Thymus (tissue), 11 donors: Measurements from ENCODE around the gene KLF2. TPM values are rescaled to one million over a fixed set of nuclear protein-coding genes. Genes with fewer than 3 reads are reported as not detected.
A peak's percentile ranks its signal among the peaks of the same experiment; 100 is the strongest.

Source experiments
- DNase-seq, 9 donors: peaks; one replicate each; pipeline ENCODE4 v3.0.0-alpha.2; 2013; ENCODE audit warnings: low spot score in 9 of 9, low read depth in 6 of 9, missing footprints in 1 of 9
- H3K27ac ChIP-seq, 2 donors: one replicate each; pipeline ENCODE4 v1.5.1; 2013; ENCODE audit warnings: control low read depth in 1 of 2, low read depth in 1 of 2, low read length in 1 of 2, mild to moderate bottlenecking in 1 of 2, moderate library complexity in 1 of 2
- H3K27me3 ChIP-seq, 2 donors: one replicate each; pipeline ENCODE4 v1.5.1; 2013; ENCODE audit warnings: low read length in 1 of 2; ENCODE audit not compliant: control insufficient read depth in 2 of 2, insufficient read depth in 1 of 2
- H3K36me3 ChIP-seq, 2 donors: one replicate each; pipeline ENCODE4 v1.5.1; 2013; ENCODE audit warnings: low read length in 1 of 2, mild to moderate bottlenecking in 1 of 2, moderate library complexity in 1 of 2; ENCODE audit not compliant: control insufficient read depth in 2 of 2, insufficient read depth in 2 of 2
- H3K4me1 ChIP-seq, 2 donors: one replicate each; pipeline ENCODE4 v1.5.1; 2013; ENCODE audit warnings: low read length in 2 of 2; ENCODE audit not compliant: control insufficient read depth in 2 of 2, insufficient read depth in 2 of 2
- H3K4me3 ChIP-seq, 2 donors: one replicate each; pipeline ENCODE4 v1.5.1; 2013; ENCODE audit warnings: low read length in 2 of 2, control low read depth in 1 of 2, mild to moderate bottlenecking in 1 of 2
- H3K9me3 ChIP-seq, 2 donors: one replicate each; pipeline ENCODE4 v1.5.1; 2013; ENCODE audit warnings: low read length in 1 of 2, mild to moderate bottlenecking in 1 of 2; ENCODE audit not compliant: control insufficient read depth in 2 of 2, insufficient read depth in 1 of 2
- WGBS: extraction: QIAGEN DNeasy Blood & Tissue Kit; methylation state at CpG from one replicate; pipeline ENCODE4 v1.1.7; 2013; 5-methylcytosine and 5-hydroxymethylcytosine counted together
- polyA plus RNA-seq: library from polyadenylated mRNA; stranded (reverse); fragments of 200-250 nt; gene quantifications from one replicate; pipeline ENCODE4 v1.2.3, GENCODE V29; 2013
- total RNA-seq: library from RNA; stranded (reverse); fragments of 120-200 nt; gene quantifications from one replicate; pipeline ENCODE4 v1.2.4, GENCODE V29; 2013
- donor health status: healthy.

The KLF2 gene
- total and polyA plus RNA-seq, 2 donors, result 5.1 to 16.5 TPM

DNA sequence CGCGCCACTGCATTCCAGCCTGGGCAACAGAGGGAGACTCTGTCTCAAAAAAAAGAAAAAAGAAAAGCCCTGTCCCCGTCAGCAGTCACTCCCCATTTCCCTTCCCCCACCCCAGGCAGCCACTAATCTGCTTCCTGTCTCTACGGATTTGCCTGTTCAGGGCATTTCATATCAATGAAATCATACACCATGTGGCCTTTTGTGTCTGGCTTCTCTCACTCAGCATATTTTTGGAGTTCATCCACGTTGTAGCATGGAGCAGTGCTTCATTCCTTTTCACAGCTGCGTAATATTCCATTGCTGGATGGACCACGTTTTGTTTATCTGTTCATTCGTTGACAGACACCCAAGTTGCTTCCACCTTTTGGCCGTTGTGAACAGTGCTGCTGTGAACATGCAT is 36.1 kb upstream of the KLF2 start:
- Histone ChIP-seq H3K4me1 (peaks cover 11 to 26% of the 10 kb centered on the region in 2 donors), H3K4me3 (no peak overlapping the region), H3K9me3 (peaks cover 0 to 6% of the 10 kb centered on the region in 2 donors), H3K27me3 (peaks cover 0 to 33% of the 10 kb centered on the region in 2 donors), H3K27ac (no peak overlapping the region), H3K36me3 (no peaks in the 10 kb centered on the region)
- DNase-seq, result peak in 1 of 9 donors; percentile 19
- WGBS, result 73% methylated on average over 9 of the region's 9 CpGs

GRCh38 chr19:16289594-16289993 is 35.0 kb upstream of the KLF2 start:
- peaks cover 0 to 24% of the 10 kb centered on the region in 2 donors for H3K27me3 ChIP-seq
- WGBS, result 72% methylated on average over 7 of the region's 7 CpGs
- H3K36me3 ChIP-seq, result no peaks in the 10 kb centered on the region
- peaks cover 5 to 16% of the 10 kb centered on the region in 2 donors for H3K4me1 ChIP-seq
- DNase-seq, result peak in 5 of 9 donors; percentile 31 to 77 (median 45)
- no peak overlapping the region for H3K4me3 ChIP-seq
- H3K27ac ChIP-seq, result no peak overlapping the region
- H3K9me3 ChIP-seq, result peaks cover 0 to 6% of the 10 kb centered on the region in 2 donors

GRCh38 chr19:16290692-16291091 is 33.9 kb upstream of the KLF2 start:
- peaks cover 0 to 6% of the 10 kb centered on the region in 2 donors for H3K9me3 ChIP-seq
- peaks cover 5 to 14% of the 10 kb centered on the region in 2 donors for H3K4me1 ChIP-seq
- WGBS, result 96% methylated on average over 10 of the region's 10 CpGs
- no peak overlapping the region for H3K4me3 ChIP-seq
- no peak overlapping the region for H3K27ac ChIP-seq
- H3K36me3 ChIP-seq, result no peaks in the 10 kb centered on the region
- H3K27me3 ChIP-seq, result peaks cover 0 to 16% of the 10 kb centered on the region in 2 donors
- no peak for DNase-seq

DNA sequence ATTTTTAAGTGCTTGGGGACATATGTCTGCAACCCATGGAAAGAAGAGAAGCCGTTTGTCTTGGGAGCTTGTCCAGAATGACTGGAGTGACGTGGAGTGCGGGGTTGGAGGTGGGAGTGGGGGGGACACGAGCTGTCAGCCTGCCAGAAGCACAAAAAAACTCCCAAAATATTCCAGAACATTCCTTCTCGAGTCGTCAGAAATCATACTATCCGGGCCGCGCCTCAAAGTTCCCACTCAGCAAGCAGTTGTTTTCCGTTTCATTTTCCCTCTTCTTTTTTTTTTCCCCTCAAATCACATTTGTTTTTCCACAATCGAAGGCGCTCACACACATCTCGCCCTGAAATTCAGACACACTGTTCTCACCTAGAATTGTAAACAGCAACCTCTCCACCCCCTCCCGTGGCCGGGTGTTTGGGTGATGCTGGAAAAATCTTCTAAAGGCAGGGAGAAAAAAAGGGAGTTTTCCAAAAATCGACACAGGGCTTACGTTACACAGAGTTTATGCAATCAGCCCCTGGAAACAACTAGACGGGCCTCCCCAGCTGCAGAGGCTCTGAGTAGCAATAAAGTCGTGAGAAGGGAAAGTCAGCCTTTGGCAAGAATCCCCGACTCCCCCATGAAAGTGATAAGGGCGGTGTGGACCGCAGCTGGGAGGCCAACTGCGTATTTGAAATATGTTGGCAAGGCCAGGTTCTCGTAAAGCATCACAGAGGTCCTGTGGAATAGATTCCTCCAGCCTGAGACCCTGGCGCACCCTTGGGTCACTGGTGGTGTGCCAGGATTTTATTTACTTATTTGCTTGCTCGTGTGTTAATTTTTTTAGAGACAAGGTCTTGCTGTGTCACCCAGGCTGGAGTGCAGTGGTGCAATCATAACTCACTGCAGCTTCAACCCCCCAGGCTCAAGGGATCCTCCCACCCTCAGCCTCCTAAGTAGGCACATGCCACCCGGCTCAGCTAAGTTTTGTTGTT is 31.2 kb upstream of the KLF2 start:
- Histone ChIP-seq H3K27me3 (peaks cover 0 to 2% of the 10 kb centered on the region in 2 donors), H3K9me3 (peaks cover 0 to 6% of the 10 kb centered on the region in 2 donors), H3K27ac (peak overlapping the region; percentile 69 to 80), H3K4me3 (no peak overlapping the region), H3K36me3 (no peaks in the 10 kb centered on the region), H3K4me1 (peaks cover 0 to 5% of the 10 kb centered on the region in 2 donors)
- DNase-seq, result peak in 1 of 9 donors; percentile 38
- WGBS, result 90% methylated on average over 27 of the region's 27 CpGs

DNA sequence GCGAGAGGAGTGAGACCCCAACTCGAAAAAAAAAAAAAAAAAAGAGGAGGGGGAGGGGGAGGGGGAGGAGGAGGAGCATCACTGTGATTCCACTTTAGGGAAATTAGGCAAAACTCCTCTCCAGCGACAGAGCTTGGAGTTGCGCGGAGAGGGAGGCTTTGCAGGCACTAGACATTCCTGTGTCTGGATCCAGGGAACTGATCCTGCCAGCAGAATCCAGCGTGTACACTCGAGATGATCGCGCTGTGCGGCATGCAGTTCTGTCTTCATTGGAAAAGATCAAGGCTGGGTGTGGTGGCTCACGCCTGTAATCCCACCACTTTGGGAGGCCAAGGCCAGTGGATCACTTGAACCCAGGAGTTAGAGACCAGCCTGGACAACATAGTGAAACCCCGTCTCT is 29.6 kb upstream of the KLF2 start:
- 84% methylated on average over 12 of the region's 12 CpGs for WGBS
- no peak for DNase-seq

GRCh38 chr19:16296713-16297112 is 27.9 kb upstream of the KLF2 start:
- Histone ChIP-seq H3K27ac (no peak overlapping the region), H3K9me3 (no peaks in the 10 kb centered on the region), H3K27me3 (peaks cover 0 to 2% of the 10 kb centered on the region in 2 donors), H3K36me3 (no peaks in the 10 kb centered on the region), H3K4me3 (no peak overlapping the region), H3K4me1 (no peaks in the 10 kb centered on the region)
- no peak for DNase-seq
- WGBS, result 91% methylated on average over 7 of the region's 7 CpGs

More for the DNA sequence above, 29.6 kb upstream of the KLF2 start:
- no peaks in the 10 kb centered on the region for H3K4me1 ChIP-seq
- H3K9me3 ChIP-seq, result no peaks in the 10 kb centered on the region
- peaks cover 0 to 2% of the 10 kb centered on the region in 2 donors for H3K27me3 ChIP-seq
- no peak overlapping the region for H3K4me3 ChIP-seq
- H3K36me3 ChIP-seq, result no peaks in the 10 kb centered on the region
- no peak overlapping the region for H3K27ac ChIP-seq

GRCh38 chr19:16297575-16298178 is 26.9 kb upstream of the KLF2 start:
- H3K9me3 ChIP-seq, result no peaks in the 10 kb centered on the region
- DNase-seq, result no peak
- H3K36me3 ChIP-seq, result no peaks in the 10 kb centered on the region
- 96% methylated on average over 9 of the region's 9 CpGs for WGBS
- H3K4me3 ChIP-seq, result no peak overlapping the region
- H3K27ac ChIP-seq, result no peak overlapping the region
- H3K4me1 ChIP-seq, result no peaks in the 10 kb centered on the region
- peaks cover 0 to 2% of the 10 kb centered on the region in 2 donors for H3K27me3 ChIP-seq

DNA sequence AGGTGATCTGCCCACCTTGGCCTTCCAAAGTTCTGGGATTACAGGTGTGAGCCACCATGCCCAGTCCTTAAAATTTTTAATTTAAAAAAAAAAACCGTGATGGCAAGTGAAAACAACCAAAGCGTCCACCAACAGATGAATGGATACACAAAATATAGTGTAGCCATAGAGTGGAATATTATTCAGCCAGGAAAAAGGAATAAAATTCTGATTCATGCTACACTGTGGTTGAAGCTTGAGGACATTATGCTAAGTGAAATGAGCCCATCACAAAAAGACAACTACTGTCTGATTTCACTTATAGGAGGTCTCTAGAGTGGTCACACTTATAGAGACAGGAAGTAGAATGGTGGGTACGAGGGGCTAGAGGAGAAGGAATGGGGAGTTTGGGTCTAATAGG is 26.3 kb upstream of the KLF2 start:
- peaks cover 0 to 2% of the 10 kb centered on the region in 2 donors for H3K27me3 ChIP-seq
- no peak overlapping the region for H3K4me3 ChIP-seq
- 91% methylated on average over 3 of the region's 3 CpGs for WGBS
- no peaks in the 10 kb centered on the region for H3K36me3 ChIP-seq
- no peaks in the 10 kb centered on the region for H3K9me3 ChIP-seq
- H3K4me1 ChIP-seq, result no peaks in the 10 kb centered on the region
- no peak for DNase-seq
- H3K27ac ChIP-seq, result no peak overlapping the region
